Mesendoderm (in vitro differentiated cells): ENCODE data around the gene MPG.

Experiments used
- DNase-seq: peaks from one replicate; pipeline ENCODE4 v3.0.0; 2013
- H2AK5ac ChIP-seq: 2 replicates; pipeline ENCODE4 v1.6.1; 2013; ENCODE audit warnings: low read length, inconsistent platforms
- H2BK120ac ChIP-seq: 2 replicates; pipeline ENCODE4 v1.6.1; 2013; ENCODE audit warnings: low read depth, mild to moderate bottlenecking, low read length, moderate library complexity, mixed read lengths
- H2BK15ac ChIP-seq: replicated peaks from 2 replicates; pipeline ENCODE4 v1.6.1; 2013; ENCODE audit warnings: low read depth, mild to moderate bottlenecking, moderate library complexity
- H2BK5ac ChIP-seq: 2 replicates; pipeline ENCODE4 v1.6.1; 2013; ENCODE audit warnings: low read length, inconsistent platforms
- H3K18ac ChIP-seq: 2 replicates; pipeline ENCODE4 v1.6.1; 2013; ENCODE audit warnings: mild to moderate bottlenecking, low read length, mixed read lengths
- H3K23ac ChIP-seq: one replicate; pipeline ENCODE4 v1.6.1; 2013; ENCODE audit warnings: low read length
- H3K27ac ChIP-seq: 2 replicates; pipeline ENCODE4 v1.5.1; 2013; ENCODE audit warnings: low read depth, mild to moderate bottlenecking, inconsistent platforms, low read length, moderate library complexity
- H3K27me3 ChIP-seq: 2 replicates; pipeline ENCODE4 v1.6.1; 2013; ENCODE audit warnings: low read length, control low read depth, mild to moderate bottlenecking, inconsistent platforms; ENCODE audit not compliant: insufficient read depth, poor library complexity
- H3K36me3 ChIP-seq: 2 replicates; pipeline ENCODE4 v1.6.1; 2013; ENCODE audit warnings: low read length, inconsistent platforms; ENCODE audit not compliant: control insufficient read depth, insufficient read depth
- H3K4ac ChIP-seq: one replicate; pipeline ENCODE4 v1.6.1; 2013; ENCODE audit warnings: low read depth, mild to moderate bottlenecking, low read length, moderate library complexity
- H3K4me1 ChIP-seq: 2 replicates; pipeline ENCODE4 v1.6.1; 2013; ENCODE audit warnings: low read depth, low read length, inconsistent platforms; ENCODE audit not compliant: control insufficient read depth
- H3K4me2 ChIP-seq: 2 replicates; pipeline ENCODE4 v1.6.1; 2013; ENCODE audit warnings: low read length
- H3K4me3 ChIP-seq: 2 replicates; pipeline ENCODE4 v1.5.1; 2013; ENCODE audit warnings: mild to moderate bottlenecking, low read length
- H3K56ac ChIP-seq: one replicate; pipeline ENCODE4 v1.6.1; 2013; ENCODE audit warnings: low read length
- H3K79me1 ChIP-seq: 2 replicates; pipeline ENCODE4 v1.6.1; 2013; ENCODE audit warnings: low read length, inconsistent platforms
- H3K79me2 ChIP-seq: 2 replicates; pipeline ENCODE4 v1.6.1; 2013; ENCODE audit warnings: mild to moderate bottlenecking, low read length; ENCODE audit not compliant: control insufficient read depth, insufficient read depth
- H3K9ac ChIP-seq: 2 replicates; pipeline ENCODE4 v1.6.1; 2013; ENCODE audit warnings: low read length, inconsistent platforms
- H4K5ac ChIP-seq: one replicate; pipeline ENCODE4 v1.6.1; 2013; ENCODE audit warnings: low read length
- H4K8ac ChIP-seq: one replicate; pipeline ENCODE4 v1.6.1; 2013; ENCODE audit warnings: low read depth, mild to moderate bottlenecking, control low read depth, low read length, moderate library complexity
- WGBS: extraction: QIAGEN DNeasy Blood & Tissue Kit; methylation state at CpG from one replicate; pipeline ENCODE4 v1.1.7; 2013; ENCODE audit warnings: low lambda C conversion rate, missing lambda C conversion rate; ENCODE audit not compliant: insufficient coverage; ENCODE audit errors: extremely low coverage; 5-methylcytosine and 5-hydroxymethylcytosine counted together

MPG gene

DNA sequence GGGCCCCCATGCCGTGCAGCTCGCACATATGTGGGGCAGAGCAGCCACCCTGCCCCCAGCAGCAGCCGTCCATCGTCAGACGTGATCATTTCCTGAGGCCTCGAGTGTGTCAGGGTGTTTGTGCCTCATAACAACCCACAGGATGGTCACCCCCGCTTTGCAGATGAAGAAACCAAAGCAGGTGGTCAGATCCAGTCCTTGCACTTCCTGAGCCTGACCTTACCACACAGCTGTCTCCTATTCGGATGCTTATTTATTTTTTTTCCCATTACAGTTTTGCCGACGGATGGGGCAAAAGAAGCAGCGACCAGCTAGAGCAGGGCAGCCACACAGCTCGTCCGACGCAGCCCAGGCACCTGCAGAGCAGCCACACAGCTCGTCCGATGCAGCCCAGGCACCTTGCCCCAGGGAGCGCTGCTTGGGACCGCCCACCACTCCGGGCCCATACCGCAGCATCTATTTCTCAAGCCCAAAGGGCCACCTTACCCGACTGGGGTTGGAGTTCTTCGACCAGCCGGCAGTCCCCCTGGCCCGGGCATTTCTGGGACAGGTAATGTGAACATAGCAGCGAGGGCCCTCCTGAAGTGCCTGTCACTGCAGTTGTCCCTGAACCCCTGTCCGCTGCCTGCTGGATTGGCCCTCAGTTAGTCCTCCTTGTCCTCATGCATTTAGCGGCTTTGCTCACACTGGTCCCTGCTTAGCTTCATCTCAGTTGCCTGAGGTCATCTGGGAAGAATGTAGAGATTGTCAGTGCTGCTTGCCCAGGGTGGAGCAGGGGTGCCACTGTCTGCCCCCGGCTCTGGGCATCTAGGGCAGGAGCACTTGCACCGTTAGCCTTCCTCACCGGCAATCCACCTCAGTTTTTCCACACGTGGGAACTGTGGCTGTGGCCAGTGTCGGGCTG lies 1.4 kb downstream of the MPG start:
- Histone ChIP-seq H3K4me2 (no peak overlapping the region), H4K8ac (no peak overlapping the region), H3K4me1 (peaks cover 22% of the 10 kb centered on the region), H4K5ac (no peak overlapping the region), H3K79me2 (no peaks in the 10 kb centered on the region), H3K9ac (peak overlapping the region; percentile 99), H3K36me3 (peaks cover 4% of the 10 kb centered on the region), H2AK5ac (no peak overlapping the region), H2BK15ac (no peak overlapping the region), H3K27ac (no peak overlapping the region), H3K27me3 (no peaks in the 10 kb centered on the region), H3K4me3 (no peak overlapping the region), H2BK5ac (no peak overlapping the region), H2BK120ac (no peak overlapping the region), H3K23ac (peak overlapping the region; percentile 92), H3K79me1 (peaks cover 6% of the 10 kb centered on the region), H3K18ac (no peak overlapping the region), H3K4ac (no peak overlapping the region), H3K56ac (peak overlapping the region; percentile 98)
- WGBS, result no CpG with 5 or more reads among the region's 32 CpGs
- peak; percentile 36 for DNase-seq

DNA sequence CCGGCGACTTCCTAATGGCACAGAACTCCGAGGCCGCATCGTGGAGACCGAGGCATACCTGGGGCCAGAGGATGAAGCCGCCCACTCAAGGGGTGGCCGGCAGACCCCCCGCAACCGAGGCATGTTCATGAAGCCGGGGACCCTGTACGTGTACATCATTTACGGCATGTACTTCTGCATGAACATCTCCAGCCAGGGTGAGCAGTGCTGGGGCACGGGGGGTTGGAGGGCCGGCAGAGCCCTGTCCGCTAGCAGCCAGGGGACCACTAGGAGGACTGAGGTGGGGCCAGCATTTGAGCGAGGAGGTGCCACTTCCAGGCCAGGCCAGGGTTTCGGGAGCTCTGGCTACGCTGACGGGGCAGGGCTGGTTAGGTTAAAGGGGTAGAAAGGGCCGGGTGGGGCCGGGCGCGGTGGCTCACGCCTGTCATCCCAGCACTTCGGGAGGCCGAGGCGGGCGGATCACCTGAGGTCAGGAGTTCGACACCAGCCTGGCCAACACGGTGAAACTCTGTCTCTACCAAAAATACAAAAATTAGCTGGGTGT lies 5.1 kb downstream of the MPG start:
- no peak overlapping the region for H4K8ac ChIP-seq
- H3K23ac ChIP-seq, result no peak overlapping the region
- H3K27me3 ChIP-seq, result no peaks in the 10 kb centered on the region
- no peak overlapping the region for H3K9ac ChIP-seq
- H3K56ac ChIP-seq, result no peak overlapping the region
- H3K36me3 ChIP-seq, result peaks cover 7% of the 10 kb centered on the region
- H3K4me3 ChIP-seq, result no peak overlapping the region
- no peak overlapping the region for H3K4ac ChIP-seq
- DNase-seq, result no peak
- no peaks in the 10 kb centered on the region for H3K79me2 ChIP-seq
- no peak overlapping the region for H2AK5ac ChIP-seq
- H2BK5ac ChIP-seq, result no peak overlapping the region
- no peak overlapping the region for H3K27ac ChIP-seq
- H3K4me1 ChIP-seq, result no peaks in the 10 kb centered on the region
- no CpG with 5 or more reads among the region's 31 CpGs for WGBS
- peaks cover 6% of the 10 kb centered on the region for H3K79me1 ChIP-seq
- no peak overlapping the region for H3K18ac ChIP-seq
- H2BK15ac ChIP-seq, result no peak overlapping the region
- H2BK120ac ChIP-seq, result no peak overlapping the region
- H3K4me2 ChIP-seq, result no peak overlapping the region
- no peak overlapping the region for H4K5ac ChIP-seq

GRCh38 chr16:83781-84615 lies 6.0 kb downstream of the MPG start:
- no peak overlapping the region for H2BK5ac ChIP-seq
- no peak overlapping the region for H4K8ac ChIP-seq
- H2AK5ac ChIP-seq, result no peak overlapping the region
- no peaks in the 10 kb centered on the region for H3K27me3 ChIP-seq
- H3K79me1 ChIP-seq, result peaks cover 3% of the 10 kb centered on the region
- H4K5ac ChIP-seq, result no peak overlapping the region
- no peak overlapping the region for H3K4me3 ChIP-seq
- DNase-seq, result no peak
- H3K56ac ChIP-seq, result no peak overlapping the region
- no peak overlapping the region for H3K27ac ChIP-seq
- no peak overlapping the region for H3K4me2 ChIP-seq
- no peaks in the 10 kb centered on the region for H3K79me2 ChIP-seq
- no peaks in the 10 kb centered on the region for H3K4me1 ChIP-seq
- no peak overlapping the region for H3K4ac ChIP-seq
- H3K18ac ChIP-seq, result no peak overlapping the region
- H3K9ac ChIP-seq, result no peak overlapping the region
- H2BK15ac ChIP-seq, result no peak overlapping the region
- H3K23ac ChIP-seq, result no peak overlapping the region
- H3K36me3 ChIP-seq, result peaks cover 7% of the 10 kb centered on the region
- no peak overlapping the region for H2BK120ac ChIP-seq
- WGBS, result no CpG with 5 or more reads among the region's 21 CpGs

- Histone ChIP-seq H3K4me2 (no peak overlapping the region), H3K9ac (no peak overlapping the region), H2BK5ac (no peak overlapping the region), H3K23ac (no peak overlapping the region), H3K56ac (no peak overlapping the region), H3K27ac (no peak overlapping the region), H3K4ac (no peak overlapping the region), H3K79me2 (no peaks in the 10 kb centered on the region), H3K27me3 (no peaks in the 10 kb centered on the region), H2BK15ac (no peak overlapping the region), H3K79me1 (no peaks in the 10 kb centered on the region), H3K36me3 (peaks cover 4% of the 10 kb centered on the region), H3K4me3 (no peak overlapping the region), H4K5ac (no peak overlapping the region), H3K18ac (no peak overlapping the region), H2AK5ac (no peak overlapping the region), H3K4me1 (no peaks in the 10 kb centered on the region), H4K8ac (no peak overlapping the region), H2BK120ac (no peak overlapping the region)
- WGBS, result no CpG with 5 or more reads among the region's 7 CpGs
- no peak for DNase-seq
Observed at GRCh38 chr16:84718-85406, 6.8 kb downstream of the MPG start.

DNA sequence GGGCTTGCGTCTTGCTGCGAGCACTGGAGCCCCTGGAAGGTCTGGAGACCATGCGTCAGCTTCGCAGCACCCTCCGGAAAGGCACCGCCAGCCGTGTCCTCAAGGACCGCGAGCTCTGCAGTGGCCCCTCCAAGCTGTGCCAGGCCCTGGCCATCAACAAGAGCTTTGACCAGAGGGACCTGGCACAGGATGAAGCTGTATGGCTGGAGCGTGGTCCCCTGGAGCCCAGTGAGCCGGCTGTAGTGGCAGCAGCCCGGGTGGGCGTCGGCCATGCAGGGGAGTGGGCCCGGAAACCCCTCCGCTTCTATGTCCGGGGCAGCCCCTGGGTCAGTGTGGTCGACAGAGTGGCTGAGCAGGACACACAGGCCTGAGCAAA lies 7.4 kb downstream of the MPG start:
- Histone ChIP-seq H3K79me2 (no peaks in the 10 kb centered on the region), H2AK5ac (no peak overlapping the region), H4K8ac (no peak overlapping the region), H3K9ac (no peak overlapping the region), H3K27ac (no peak overlapping the region), H2BK120ac (no peak overlapping the region), H4K5ac (no peak overlapping the region), H3K4ac (no peak overlapping the region), H3K4me3 (no peak overlapping the region), H3K23ac (no peak overlapping the region), H2BK5ac (no peak overlapping the region), H3K4me2 (no peak overlapping the region), H2BK15ac (no peak overlapping the region), H3K79me1 (no peaks in the 10 kb centered on the region), H3K27me3 (no peaks in the 10 kb centered on the region), H3K4me1 (no peaks in the 10 kb centered on the region), H3K36me3 (peaks cover 3% of the 10 kb centered on the region), H3K18ac (no peak overlapping the region), H3K56ac (no peak overlapping the region)
- no CpG with 5 or more reads among the region's 18 CpGs for WGBS
- DNase-seq, result no peak
